A549 treated with Hydrocortisone at 1 μM for 4 hours (cell line): ENCODE measurements around the gene TOE1. TPM values are rescaled to one million over a fixed set of nuclear protein-coding genes. Genes with fewer than 3 reads are reported as not detected.

Experiments used
- total RNA-seq: library from RNA; stranded (reverse); fragments of 200-300 nt; extraction: Qiagen RNA extraction; gene quantifications from 5 replicates; pipeline ENCODE4 v1.2.3, GENCODE V29; 2022

TOE1 gene
- total RNA-seq: 11.2 to 13.9 TPM (median 12.1 TPM) in 5 replicates

DNA sequence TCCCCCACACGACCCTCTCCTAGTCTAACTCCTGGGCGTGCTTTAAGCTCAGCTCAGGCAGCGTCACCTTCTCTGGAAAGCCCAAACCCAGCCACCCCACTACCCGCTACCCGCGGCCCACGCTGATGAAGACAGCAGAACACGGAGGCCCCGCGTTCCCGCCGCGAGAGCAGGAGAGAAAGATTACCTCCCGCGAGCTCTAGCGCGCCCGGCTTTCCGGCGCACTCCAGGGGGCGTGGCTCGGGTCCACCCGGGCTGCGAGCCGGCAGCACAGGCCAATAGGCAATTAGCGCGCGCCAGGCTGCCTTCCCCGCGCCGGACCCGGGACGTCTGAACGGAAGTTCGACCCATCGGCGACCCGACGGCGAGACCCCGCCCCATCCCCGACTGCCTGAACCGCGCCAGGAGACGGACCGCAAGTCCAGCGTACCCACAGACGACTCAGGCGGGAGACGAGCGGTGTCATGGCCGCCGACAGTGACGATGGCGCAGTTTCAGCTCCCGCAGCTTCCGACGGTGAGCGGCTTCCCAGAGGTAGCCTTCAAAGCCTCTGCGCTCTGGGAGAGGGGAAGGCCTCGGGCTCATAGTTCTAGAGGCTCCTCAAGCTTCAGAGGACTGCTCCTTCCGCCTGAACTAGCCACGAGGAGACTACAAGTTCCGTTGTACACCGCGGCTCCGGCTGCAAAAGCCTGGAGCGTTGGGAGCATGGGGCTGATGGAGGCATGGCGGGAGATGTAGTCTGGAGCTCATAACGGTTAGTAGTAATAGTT is at the start of gene TOE1, which contains the start of gene MUTYH:
Gene TOE1, plus strand, starts transcription at position 382 of the 770 bp plus-strand sequence. Its CDS starts 83 bp downstream, at position 465.
Gene MUTYH, minus strand, starts transcription at position 652 of the 770 bp plus-strand sequence. CDS start 5,935 bp downstream, outside the sequence.

DNA sequence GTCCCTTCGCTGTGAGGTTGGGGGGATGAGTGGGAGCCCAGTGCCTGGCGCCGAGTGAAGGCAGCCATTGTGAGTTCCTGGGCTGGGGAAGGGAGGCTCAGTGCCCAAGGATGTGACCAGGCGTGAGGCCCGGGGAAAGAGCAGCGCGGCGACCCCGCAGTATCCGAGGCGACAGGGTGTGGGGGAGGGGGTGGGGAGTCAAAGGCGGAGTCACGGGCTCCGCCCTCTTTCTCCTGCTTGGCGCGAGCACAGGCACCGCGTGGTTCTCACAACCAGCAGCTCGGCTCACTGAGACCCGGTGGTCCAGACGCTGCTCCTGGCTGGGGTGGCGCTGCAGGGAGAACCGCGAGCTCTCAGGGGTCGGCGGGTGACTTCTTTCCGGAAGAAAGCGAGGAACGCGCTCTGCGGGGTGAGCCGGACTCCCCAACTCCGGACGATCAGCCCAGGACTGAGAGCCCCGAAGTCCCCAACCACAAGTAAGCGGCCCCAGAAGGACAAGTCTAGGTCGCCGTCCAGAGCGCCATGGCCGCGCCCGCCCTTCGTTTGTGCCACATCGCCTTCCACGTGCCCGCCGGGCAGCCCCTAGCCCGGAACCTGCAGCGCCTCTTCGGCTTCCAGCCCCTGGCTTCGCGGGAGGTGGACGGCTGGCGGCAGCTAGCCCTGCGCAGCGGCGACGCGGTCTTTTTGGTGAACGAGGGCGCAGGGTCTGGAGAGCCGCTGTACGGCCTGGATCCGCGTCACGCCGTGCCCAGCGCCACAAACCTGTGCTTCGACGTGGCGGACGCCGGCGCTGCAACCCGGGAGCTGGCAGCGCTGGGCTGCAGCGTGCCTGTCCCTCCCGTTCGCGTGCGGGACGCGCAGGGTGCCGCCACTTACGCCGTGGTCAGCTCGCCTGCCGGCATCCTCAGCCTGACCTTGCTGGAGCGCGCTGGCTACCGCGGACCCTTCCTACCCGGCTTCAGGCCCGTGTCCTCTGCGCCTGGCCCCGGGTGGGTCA is 13.0 kb upstream of the TOE1 start, which contains the start of gene HPDL:
Gene HPDL, plus strand, starts transcription at position 269 of the 997 bp plus-strand sequence. Its CDS starts 254 bp downstream, at position 523.

Other genes with a start within 250 kb of the TOE1 start
- 0.59 to 0.67 TPM (median 0.64 TPM) in 5 replicates for gene ZSWIM5, start 133.6 kb upstream of the TOE1 start, total RNA-seq
- 2.4 to 3.9 TPM (median 3.6 TPM) in 5 replicates for gene HPDL, start 13.3 kb upstream of the TOE1 start, total RNA-seq
- gene MUTYH, start 270 bp downstream of the TOE1 start, total RNA-seq: 6.8 to 10.2 TPM (median 8.5 TPM) in 5 replicates
- gene TESK2, start 151.0 kb downstream of the TOE1 start, total RNA-seq: 0.08 to 0.32 TPM (median 0.17 TPM) in 5 replicates
- 1.6 to 2.1 TPM (median 1.8 TPM) in 5 replicates for gene CCDC163, start 159.9 kb downstream of the TOE1 start, total RNA-seq
- gene MMACHC, start 160.1 kb downstream of the TOE1 start, total RNA-seq: 2.1 to 2.7 TPM (median 2.2 TPM) in 5 replicates
- gene PRDX1, start 181.7 kb downstream of the TOE1 start, total RNA-seq: 1,938 to 2,223 TPM (median 2,052 TPM) in 5 replicates
- gene AKR1A1, start 210.7 kb downstream of the TOE1 start, total RNA-seq: 73.1 to 81.3 TPM (median 79.9 TPM) in 5 replicates
- 104 to 153 TPM (median 116 TPM) in 5 replicates for gene NASP, start 243.9 kb downstream of the TOE1 start, total RNA-seq